Measurements from ENCODE around the gene PCDHB14. TPM values are rescaled to one million over a fixed set of nuclear protein-coding genes. Genes with fewer than 3 reads are reported as not detected.

Gene PCDHB14
- total RNA-seq, 1 donor from 2014 or later = 3.5 TPM

Other genes with a start within 250 kb of the PCDHB14 start
- under 0.01 TPM in 1 of 2 replicates, not detected in the other for gene PCDHB1, start 172.0 kb upstream of the PCDHB14 start, total RNA-seq
- 1.6 and 10.1 TPM in 2 replicates for gene PCDHB2, start 128.7 kb upstream of the PCDHB14 start, total RNA-seq
- gene PCDHB3, start 122.9 kb upstream of the PCDHB14 start, total RNA-seq = 0.52 and 2.9 TPM in 2 replicates
- gene PCDHB4, start 101.5 kb upstream of the PCDHB14 start, total RNA-seq = 0.35 and 1.4 TPM in 2 replicates
- 0.35 and 10.0 TPM in 2 replicates for gene PCDHB5, start 88.1 kb upstream of the PCDHB14 start, total RNA-seq
- gene PCDHB6, start 73.3 kb upstream of the PCDHB14 start, total RNA-seq = 0.17 and 0.40 TPM in 2 replicates
- gene PCDHB7, start 50.7 kb upstream of the PCDHB14 start, total RNA-seq = under 0.01 and 0.85 TPM in 2 replicates
- gene PCDHB8, start 45.6 kb upstream of the PCDHB14 start, total RNA-seq = 0.17 and 0.55 TPM in 2 replicates
- 0.17 and 1.4 TPM in 2 replicates for gene PCDHB16, start 41.0 kb upstream of the PCDHB14 start, total RNA-seq
- 0.17 and 0.60 TPM in 2 replicates for gene PCDHB9, start 36.2 kb upstream of the PCDHB14 start, total RNA-seq
- gene PCDHB10, start 31.0 kb upstream of the PCDHB14 start, total RNA-seq = 0.35 and 0.85 TPM in 2 replicates
- gene PCDHB11, start 23.7 kb upstream of the PCDHB14 start, total RNA-seq = 0.17 and 1.6 TPM in 2 replicates
- gene PCDHB12, start 14.6 kb upstream of the PCDHB14 start, total RNA-seq = 1.2 TPM in 1 of 2 replicates, not detected in the other
- gene PCDHB13, start 9.4 kb upstream of the PCDHB14 start, total RNA-seq = 0.17 and 2.9 TPM in 2 replicates
- gene PCDHB15, start 22.1 kb downstream of the PCDHB14 start, total RNA-seq = under 0.01 and 1.3 TPM in 2 replicates
- 0.20 and 1.0 TPM in 2 replicates for gene SLC25A2, start 80.7 kb downstream of the PCDHB14 start, total RNA-seq
- 68.9 and 99.9 TPM in 2 replicates for gene TAF7, start 97.4 kb downstream of the PCDHB14 start, total RNA-seq
- under 0.01 and 0.80 TPM in 2 replicates for gene PCDHGA1, start 107.2 kb downstream of the PCDHB14 start, total RNA-seq
- gene PCDHGA2, start 115.4 kb downstream of the PCDHB14 start, total RNA-seq = 1.2 and 3.1 TPM in 2 replicates
- 0.17 and 1.0 TPM in 2 replicates for gene PCDHGA3, start 120.5 kb downstream of the PCDHB14 start, total RNA-seq
- gene PCDHGB1, start 126.8 kb downstream of the PCDHB14 start, total RNA-seq = 0.35 and 4.0 TPM in 2 replicates
- 0.87 and 2.1 TPM in 2 replicates for gene PCDHGA4, start 131.7 kb downstream of the PCDHB14 start, total RNA-seq
- 0.35 and 2.7 TPM in 2 replicates for gene PCDHGB2, start 136.7 kb downstream of the PCDHB14 start, total RNA-seq
- gene PCDHGA5, start 140.8 kb downstream of the PCDHB14 start, total RNA-seq = under 0.01 and 1.3 TPM in 2 replicates
- gene PCDHGB3, start 146.9 kb downstream of the PCDHB14 start, total RNA-seq = 0.52 and 2.3 TPM in 2 replicates
- gene PCDHGA6, start 150.5 kb downstream of the PCDHB14 start, total RNA-seq = 0.69 and 2.1 TPM in 2 replicates
- 0.52 and 2.3 TPM in 2 replicates for gene PCDHGA7, start 159.4 kb downstream of the PCDHB14 start, total RNA-seq
- 4.9 and 12.5 TPM in 2 replicates for gene PCDHGB4, start 164.4 kb downstream of the PCDHB14 start, total RNA-seq
- gene PCDHGA8, start 169.3 kb downstream of the PCDHB14 start, total RNA-seq = 0.69 and 1.6 TPM in 2 replicates
- 9.4 and 17.8 TPM in 2 replicates for gene PCDHGB5, start 174.6 kb downstream of the PCDHB14 start, total RNA-seq
- gene PCDHGA9, start 179.4 kb downstream of the PCDHB14 start, total RNA-seq = 0.52 and 3.2 TPM in 2 replicates
- 1.0 and 2.3 TPM in 2 replicates for gene PCDHGB6, start 184.7 kb downstream of the PCDHB14 start, total RNA-seq
- gene PCDHGA10, start 189.6 kb downstream of the PCDHB14 start, total RNA-seq = 0.52 and 5.1 TPM in 2 replicates
- gene PCDHGB7, start 194.3 kb downstream of the PCDHB14 start, total RNA-seq = 1.7 and 10.4 TPM in 2 replicates
- 1.4 and 3.1 TPM in 2 replicates for gene PCDHGA11, start 197.7 kb downstream of the PCDHB14 start, total RNA-seq
- gene PCDHGA12, start 207.2 kb downstream of the PCDHB14 start, total RNA-seq = 0.52 and 1.7 TPM in 2 replicates

All from renal cortical epithelial cell (primary cell).